T follicular helper cell (primary cell): ENCODE results near the gene ASCC1.

Experiments
- DNase-seq: peaks from one replicate; pipeline ENCODE4 v3.0.0-alpha.2; 2020; ENCODE audit warnings: low read depth

The ASCC1 gene

DNA sequence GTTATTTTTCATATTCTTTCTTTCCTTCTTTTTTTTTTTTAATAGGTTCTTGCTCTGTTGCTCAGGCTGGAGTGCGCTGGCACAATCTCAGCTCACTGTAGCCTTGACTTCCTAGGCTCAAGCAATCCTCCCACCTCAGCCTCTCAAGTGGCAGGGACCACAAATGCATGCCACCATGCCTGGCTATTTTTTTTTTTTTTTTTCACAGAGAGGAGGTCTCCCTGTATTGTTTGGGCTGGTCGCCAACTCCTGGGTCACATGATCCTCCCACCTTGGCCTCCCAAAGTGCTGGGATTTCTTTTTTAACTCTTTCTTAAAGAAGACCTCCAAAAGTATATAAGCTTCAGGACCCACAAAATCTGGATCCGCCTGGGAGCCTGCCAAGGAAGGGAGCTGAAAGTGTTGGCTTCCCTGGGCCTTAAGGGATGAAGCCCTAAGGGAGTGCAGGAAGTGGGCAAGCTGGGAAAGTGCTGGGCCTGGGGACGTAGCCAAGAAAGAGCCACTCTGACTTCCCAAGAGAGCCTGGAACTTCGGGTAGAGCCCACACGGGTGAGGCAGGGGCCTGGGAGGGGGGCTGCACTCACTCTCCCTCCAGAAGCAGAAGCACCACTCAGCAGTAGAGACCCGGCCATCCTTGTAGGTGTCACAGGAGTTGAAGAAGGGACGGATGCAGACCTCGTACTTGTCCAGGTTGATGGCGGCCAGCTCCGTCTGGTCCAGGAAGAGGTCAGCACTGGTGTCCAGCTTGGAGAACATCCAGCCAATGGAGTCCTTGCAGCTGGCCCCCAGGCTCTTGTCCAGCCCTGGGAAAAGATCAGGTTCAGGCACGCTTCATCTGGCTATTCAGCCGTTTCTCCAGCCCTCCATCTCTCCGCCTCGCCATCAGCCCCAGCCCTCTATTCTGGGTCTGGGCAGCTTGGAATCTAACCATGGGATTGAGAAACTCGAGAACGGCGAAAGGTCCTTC is 149.5 kb downstream of the ASCC1 start:
- no peak for DNase-seq

DNA sequence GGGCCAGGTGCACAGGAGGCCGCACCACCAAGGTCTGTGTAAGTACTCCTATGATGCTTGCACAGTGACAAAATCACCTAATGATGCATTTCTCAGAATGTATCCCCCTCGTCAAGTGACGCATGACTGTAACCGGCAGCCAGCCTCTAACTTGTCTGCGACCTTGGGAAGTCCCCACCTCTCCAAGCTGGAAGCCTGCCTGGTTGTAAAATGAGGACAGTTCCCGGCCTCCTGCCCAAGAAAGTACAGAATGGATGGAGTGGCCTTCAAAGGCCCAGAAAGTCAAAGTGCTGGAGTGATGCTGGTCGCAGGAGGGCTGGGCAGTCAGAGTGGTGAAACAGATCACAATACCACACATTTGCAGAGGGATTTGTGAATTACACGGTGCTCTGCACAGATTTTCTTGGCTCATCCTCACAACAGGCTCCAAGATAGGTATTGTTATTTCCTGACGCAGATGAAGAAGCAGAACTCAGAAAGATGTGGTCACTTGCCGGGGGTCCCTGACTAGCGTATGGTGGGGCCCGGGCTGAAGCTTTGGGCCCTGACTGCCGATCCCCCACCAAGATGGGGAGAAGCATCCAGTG is 150.5 kb downstream of the ASCC1 start:
- DNase-seq: no peak

DNA sequence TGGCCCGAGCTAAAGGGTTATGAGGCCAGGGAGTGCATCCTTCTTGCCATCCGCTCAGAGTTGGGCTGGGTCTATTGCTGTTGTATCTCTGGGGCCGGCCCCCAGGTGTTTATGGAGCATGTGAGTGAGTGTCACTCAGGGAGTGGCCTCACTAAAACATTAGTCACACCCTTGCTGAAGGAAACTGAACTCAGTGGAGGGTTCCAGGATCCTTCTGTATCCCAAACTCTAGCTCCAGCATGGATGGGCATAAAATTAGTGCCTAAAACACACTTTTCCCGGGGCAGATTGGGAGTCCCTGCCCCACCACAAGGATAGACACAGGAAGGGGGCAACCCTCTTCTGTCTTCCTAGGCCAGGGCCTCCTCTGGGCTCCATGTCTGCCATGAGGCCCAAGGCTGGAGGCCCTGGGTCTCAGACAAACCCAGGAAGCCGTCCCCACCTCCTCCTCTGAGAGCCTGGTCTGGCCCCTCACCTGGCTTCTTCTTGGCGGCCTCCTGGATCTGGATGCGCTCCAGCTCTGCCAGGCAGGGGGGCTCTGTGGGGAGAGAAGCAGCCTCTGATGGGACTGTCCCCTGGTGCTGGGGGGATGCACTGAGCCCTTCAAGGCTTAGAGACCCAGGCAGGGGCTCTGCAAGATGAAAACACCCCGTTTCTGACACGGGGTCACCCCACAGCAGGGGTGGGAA is 152.2 kb downstream of the ASCC1 start:
- no peak for DNase-seq

DNA sequence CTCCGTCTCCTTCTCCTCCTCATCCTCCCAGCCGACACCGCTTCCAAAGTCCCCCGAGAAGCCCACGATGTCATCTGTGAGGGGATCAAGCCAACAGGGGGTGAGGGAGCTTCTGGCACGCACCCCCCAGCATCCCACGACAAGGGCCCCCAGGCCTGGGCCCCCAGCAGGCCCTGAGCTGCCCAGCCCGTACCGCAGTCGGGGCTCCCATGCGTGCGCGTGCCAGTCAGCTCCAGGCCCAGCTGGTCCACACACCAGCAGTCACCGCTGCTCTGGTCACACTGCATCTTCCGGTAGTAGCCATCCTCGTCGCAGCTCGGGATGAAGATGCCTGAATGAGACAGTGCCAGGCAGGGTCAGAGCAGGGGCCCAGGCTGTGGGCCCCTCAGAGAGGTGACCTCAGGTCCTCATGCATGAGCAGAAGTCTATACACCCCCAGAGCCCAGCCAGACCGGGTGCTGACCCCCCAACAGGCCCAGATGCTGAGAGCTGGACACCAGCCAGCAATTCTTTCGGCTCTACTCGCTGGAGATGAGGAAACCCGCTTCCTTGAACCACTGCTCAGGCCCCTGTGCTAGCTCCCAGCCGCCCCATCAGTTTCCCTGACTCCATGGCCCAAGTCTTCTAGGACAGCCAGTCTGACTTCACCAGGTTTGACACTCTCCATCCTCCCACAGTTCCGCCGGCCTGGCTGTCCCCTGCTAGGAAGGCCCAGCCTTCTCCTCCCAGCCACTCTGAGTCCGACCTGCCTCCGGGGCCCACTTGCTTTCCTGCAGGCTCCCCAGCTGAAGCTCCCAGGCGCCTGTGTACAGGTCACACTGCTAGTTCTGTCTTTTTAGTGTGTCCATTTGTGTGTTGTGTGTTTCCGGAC is 153.0 kb downstream of the ASCC1 start:
- no peak for DNase-seq

DNA sequence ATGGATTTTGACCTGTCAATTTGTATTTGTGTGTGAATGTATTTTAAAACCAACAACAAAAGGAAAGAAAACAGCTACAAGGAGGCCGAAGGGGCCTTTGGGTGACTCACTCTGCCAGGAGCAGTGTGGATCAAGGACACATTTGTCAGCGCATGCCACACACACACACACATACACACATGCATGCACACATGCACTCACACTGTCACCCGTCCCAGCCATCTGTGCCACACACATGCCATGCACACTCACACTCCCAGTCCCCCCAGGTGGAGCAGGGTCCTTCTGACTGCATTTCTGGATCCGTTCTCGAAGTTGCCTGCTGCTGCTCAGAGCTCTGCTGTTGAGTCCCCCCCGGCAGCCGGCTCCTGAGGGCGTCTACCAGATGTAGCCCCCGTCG is 153.7 kb downstream of the ASCC1 start:
- no peak for DNase-seq

DNA sequence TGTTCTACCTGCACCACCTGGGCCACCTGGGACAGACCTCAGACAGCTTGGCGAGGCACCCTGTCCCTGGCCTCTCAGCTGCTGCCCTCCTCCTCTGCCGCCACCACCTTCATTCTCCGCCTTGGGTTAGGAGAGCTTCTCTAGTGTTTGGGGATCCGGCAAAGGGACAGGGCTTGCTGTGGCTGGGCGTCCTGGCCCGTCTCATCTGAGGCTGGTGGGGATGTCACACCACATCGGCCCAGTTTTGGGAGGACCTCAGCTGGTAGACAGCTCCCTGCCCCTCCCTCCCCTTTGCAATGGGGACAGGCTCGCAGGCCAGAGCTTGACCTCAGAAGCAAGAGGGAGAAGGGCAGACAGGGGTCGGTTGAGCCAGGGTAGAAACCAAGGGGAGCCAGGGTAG is 154.1 kb downstream of the ASCC1 start:
- DNase-seq: no peak

DNA sequence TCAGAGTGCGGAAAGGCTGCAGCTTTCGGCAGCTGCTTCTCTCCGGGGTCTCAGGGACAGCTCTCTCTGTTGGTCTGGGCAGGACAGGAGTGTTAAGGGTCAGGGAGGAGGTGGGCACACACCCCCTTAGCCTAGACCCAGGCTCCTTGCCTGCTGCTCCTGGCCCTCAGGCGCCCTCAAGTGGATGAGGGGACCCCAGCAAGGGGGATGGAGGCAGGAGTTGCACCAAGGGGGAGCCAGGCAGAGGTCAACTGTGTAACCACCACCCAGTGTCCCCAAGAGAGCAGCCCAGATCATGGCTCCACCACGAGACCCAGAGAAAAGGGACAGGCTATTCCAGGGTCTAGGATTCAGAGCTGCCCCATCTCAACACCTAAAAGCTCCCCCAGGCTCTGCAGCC is 154.6 kb downstream of the ASCC1 start:
- DNase-seq: no peak

DNA sequence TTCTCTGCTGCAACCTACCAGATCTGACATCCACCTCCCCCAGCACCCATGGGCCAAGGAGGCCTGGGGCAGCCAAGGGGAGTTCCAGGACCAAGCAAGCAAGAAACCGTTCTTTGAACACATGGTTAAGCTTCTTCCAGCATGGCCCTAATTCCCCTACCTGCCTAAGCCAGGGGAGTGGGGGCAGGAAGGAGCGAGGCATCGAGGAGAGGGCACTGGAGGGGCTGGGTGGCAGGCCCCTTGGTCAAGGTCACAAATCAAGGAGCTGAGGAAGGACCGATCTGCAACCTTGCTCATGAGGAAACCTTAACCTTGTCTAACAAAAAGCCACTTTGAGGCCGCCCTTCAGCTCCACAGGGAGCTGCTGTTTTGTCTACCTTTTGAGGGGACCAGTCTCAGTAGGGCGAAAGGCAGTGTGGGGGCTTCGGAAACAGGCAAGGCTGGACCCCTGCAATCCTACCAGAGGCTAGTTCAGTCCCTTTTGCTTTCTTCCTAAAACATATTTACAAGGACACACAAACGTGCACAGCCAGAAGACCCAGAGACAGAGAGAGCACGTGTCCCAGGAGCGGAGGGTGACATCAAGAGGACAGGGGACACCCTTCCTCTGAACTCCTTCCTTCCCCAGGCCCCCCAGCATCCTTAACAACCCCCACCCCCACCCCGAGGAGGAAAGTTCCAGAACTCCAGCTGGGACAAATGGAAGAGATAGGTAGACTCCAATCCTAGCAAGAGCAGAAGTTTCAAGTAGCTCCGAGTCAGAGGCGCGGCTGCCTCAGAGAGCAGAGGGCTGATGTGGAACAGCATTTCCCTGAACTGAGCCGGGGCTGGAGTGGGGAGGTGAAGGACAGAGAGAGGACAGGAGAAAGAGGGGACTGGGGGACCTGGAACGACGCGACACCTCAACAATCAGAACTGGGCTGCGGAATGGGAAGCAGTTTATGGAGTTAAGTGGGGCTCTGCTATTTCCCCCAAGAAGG is 155.9 kb downstream of the ASCC1 start:
- DNase-seq: no peak

DNA sequence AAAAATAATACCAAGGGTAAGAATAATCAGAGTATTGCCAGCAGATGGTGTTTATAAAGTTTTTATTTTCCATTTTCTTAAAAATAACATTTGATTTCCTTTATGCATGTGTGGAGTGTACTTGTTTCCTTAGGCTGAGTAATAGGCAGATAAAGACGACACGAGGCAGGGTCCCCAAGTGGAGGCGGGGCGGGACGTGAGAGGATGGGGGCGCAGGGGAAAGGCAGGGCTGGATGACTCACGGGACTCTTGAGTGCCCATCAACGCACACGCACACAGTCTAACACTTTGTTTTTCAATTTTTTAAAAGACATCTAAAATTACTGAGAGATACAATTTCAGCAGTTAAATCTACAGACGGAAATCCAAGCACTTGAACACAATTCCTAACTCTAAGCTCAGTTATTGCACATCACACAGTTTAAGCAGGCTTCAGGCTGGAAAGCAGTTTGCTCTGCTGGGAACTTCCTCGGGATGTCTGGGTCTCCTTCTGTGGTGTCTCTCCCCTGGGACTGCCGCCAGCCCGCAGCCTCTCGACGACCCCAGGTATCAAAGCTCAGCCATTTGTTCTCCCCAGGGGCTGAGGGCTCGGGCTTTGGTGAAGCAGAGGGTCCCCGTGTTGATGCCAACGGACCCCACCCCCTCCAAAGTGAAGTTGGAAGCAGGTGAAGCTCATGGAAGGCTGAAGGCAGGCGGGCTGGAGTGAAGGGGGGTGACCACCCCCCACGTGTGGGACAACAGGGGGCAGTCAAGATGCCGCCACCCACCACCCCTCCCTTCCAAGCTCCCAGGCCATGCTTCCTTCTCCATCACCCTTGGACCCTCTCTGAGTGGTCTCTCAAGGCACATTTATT is 156.9 kb downstream of the ASCC1 start:
- peak; percentile 43 for DNase-seq

DNA sequence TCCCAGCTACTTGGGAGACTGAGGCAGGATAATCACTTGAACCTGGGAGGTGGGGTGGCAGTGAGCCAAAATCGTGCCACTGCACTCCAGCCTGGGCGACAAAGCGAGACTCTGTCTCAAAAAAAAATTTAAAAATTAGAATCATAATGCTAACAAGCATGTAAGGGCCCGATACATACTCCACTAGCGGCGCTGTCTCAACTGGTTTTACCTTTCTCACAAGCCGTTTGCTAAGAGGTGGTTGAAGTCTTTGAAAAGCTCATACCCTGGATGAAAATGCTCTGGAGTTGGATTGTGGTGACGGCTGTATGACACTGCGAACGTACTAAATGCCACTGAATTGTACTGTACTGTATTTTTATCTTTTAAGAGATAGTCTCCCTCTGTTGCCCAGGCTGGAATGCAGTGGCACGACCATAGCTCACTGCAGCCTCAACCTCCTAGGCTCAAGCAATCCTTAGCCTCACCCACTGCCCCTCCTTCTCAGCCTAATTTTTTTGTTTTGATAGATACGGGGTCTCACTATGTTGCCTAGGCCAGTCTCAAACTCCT is 157.7 kb downstream of the ASCC1 start:
- DNase-seq: no peak

DNA sequence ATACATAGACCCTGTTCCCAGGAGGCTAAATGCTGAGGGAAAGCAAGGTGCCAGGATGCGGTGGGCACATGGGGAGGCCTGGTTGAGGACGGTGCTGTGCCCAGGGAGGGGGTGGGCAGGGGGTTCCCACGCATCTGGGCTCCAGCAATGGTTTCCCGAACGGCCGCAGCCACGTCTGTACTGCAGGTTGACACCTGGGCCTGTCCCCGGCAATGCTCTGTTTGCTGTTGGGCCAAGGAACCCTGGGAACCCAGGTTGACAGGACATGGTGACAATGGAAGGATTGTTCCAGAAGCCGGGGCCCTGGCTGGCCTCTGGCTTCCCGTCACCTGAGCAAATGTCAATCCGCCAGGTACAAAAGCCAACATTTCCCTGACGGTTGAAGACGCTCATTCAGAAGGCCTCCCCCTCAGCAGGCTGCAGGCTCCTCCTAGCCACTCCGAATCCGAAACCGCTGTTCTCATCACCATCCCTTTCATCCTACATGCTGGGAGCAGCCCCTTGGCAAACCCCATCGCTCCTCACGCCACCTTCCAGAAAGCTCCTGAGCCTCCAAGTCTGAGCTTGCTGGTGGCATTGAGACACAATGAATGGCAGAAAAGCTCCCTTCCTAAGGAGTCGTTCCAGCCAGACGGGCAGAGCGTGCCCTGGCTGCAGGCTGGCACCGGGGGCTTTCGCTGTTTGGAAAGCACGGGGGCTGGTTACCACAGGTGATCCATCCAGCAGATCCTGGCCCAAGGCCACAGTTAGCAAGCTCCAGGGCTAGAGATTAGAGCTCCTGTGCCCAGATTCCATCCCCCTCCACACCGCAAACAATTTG is 158.9 kb downstream of the ASCC1 start:
- DNase-seq: no peak

DNA sequence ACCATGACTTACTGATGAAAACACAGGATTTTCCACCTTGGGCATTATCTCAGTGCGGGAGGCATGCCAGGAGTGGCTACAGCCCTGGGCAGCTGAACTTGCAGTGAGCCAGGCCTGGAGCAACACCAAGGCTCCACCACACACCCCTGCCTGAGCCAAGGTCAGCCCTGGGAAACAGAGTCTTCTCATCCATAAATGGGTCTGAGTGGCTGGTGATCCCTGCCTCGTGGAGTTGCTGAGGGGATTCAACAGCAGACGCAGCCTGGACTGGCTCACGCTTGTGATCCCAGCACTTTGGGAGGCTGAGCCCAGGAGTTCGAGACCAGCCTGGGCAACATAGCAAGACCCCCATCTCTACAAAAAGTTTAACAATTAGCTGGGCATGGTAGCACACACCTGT is 160.0 kb downstream of the ASCC1 start:
- no peak for DNase-seq

DNA sequence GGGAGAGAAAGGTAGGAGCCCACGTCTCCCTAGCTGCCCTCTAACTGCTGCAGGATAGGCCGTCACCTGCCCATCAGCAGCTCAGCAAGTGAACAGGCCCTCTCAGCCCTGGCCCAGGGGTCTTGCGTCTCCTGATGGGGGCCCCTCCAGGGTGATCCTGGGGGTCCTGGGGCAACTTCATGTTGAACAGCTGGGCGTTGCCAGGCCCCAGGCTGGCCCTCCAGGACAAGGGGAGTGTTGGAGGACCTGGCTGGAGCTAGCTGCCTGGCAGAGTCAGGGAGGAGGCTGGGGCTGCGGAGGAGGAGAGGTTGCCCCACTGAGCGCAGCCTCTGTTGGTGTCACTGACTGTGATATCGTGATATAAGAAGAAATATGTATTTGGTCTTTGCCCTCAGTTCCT is 162.4 kb downstream of the ASCC1 start:
- no peak for DNase-seq

DNA sequence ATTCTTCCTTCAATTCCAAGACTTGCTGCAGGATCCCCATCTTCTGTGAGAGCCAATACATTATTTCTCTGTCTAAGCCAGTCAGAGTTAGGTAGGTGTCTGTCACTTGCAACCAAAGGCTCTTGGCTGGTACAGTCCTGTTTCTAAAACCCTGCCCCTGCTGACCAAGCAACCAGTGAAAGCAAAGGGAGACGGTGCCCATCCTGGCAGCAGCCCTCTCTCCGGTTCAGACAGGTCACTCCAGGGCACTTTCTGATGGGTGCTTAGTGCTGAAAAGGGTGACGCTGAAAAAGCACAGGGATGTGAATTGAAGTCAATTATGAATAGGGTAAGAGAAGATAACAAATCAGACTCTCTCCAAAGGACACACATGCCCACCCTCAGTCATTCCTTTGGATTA is 165.2 kb downstream of the ASCC1 start:
- DNase-seq: no peak

DNA sequence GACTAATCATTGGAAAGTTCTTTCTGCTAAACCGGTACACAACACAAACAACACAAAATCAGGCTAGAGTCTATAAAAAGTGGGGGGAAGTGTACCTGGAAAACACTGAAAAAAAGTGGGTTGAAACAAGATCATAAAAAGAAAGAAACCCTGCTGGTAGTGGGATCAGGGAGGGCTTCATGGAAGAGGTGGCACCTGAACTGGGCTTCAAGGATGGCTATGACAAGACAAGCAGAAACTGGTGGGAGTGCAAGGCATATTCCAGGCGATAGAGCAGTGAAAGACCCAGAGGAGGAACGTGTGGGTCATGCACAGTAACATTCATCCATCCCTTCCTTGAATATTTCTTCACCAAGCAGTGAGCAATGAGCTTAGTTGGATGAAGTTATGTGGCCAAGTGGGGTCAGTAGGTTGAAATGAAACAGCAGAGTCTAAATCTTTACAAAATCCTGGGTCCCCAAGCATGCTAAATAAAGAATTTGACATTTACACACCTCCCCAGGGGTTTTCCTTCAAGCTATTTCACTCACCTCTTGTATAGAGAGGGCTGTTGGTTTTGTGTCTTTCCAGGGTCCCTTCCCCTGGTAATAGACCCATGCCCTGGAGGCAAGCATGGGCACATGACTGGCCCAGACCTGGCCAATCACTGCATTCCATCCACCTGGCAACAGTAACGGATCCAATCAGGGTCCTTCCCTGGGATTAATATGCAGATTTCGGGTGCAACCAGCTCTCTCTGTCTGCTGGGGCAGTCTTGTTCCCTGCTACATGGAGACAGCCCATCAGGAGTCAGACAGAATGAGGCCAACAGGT is 165.9 kb downstream of the ASCC1 start:
- no peak for DNase-seq

DNA sequence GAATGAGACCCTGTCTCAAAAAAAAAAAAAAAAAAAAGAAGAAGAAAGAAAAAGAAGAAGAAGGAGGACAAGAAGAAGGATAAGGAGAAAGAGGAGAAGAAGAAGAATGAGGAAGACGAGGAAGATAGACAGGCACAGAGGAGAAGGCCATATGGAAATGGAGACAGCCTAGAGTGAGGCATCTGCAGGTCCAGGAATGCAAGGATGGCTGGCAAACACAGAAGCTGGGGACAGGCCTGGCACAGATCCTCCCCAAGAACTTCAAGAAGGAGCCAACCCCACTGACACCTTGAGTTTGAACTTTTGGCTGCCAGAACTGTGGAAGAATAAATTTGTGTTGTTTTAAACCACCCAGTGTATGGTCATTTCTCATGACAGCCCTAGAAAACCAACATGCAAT is 166.6 kb downstream of the ASCC1 start:
- DNase-seq: no peak

DNA sequence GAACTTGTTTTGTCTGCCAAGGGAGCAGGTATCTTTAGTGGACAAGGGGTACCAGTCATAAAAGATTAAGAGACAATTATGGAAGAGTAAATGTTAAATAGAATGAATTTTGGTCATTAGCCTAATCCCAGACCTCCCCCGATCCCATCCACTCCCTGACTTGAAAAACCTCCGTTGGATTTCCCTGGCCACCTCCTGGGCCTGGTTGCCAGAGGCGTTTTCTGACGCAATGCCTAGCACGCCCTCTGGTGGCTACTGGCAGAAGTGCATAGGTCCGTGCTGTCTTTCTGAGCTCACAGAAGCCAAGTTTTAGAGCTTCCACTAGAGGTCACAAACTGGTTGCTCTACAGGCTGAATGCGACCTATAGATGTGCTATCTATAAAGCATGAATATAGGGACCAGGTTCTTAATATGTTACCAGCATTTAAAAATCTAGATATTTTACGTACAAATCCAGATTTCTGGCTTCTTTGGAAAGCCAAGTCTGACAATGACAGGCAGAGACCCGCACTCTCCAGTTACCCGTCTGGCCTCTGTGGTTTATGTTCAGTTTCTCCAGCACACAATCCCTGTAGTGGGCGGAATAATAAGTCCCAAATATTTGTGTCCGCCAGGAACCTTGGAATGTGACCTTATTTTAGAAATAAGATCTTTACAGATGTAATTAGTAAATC is 167.5 kb downstream of the ASCC1 start:
- peak; percentile 81 for DNase-seq
